ENCODE results near the gene ADK. TPM values are rescaled to one million over a fixed set of nuclear protein-coding genes. Genes with fewer than 3 reads are reported as not detected.
A peak's percentile ranks its signal among the peaks of the same experiment; 100 is the strongest.
"Not testable (repeated sequence)": the region's sequence is repeated elsewhere in the genome, so short reads cannot be mapped to it uniquely, and the experiment has no call there.

Gene ADK
- polyA plus RNA-seq, 1 experiment = 41.9 TPM

GRCh38 chr10:74208997-74209396 lies 58.0 kb downstream of the ADK start:
- no peak for TF ChIP-seq CTCF (IDR thresholded peaks at IDR 0.05; ENCODE audit: low read depth, low read length)
- Histone ChIP-seq H3K27ac (ENCODE audit: low read depth, low read length) (no peak overlapping the region), H3K4me3 (ENCODE audit: low read depth, low read length) (no peak overlapping the region), H3K9me3 (ENCODE audit: control insufficient read depth, insufficient read depth, low read length) (no peaks in the 10 kb centered on the region), H3K27me3 (ENCODE audit: control insufficient read depth, insufficient read depth, low read length) (no peaks in the 10 kb centered on the region)
- DNase-seq (ENCODE audit: low read depth, low spot score) = no peak
- POLR2A ChIA-PET = no interaction called here
- CTCF ChIA-PET = no interaction called here

GRCh38 chr10:74213019-74213418 lies 62.0 kb downstream of the ADK start:
- ChIA-PET POLR2A (interaction anchor here (0.6 kb wide), 1 partner anchor 214 kb away, joined by 3 read pairs; no protein-coding TSS in a partner anchor), CTCF (interaction anchor here (0.5 to 3.1 kb wide), 32 partner anchors 10 to 1023 kb away, joined by 3 to 18 read pairs (median 4); partner anchors contain the start of genes ADK, AP3M1 and COMTD1)
- H3K27me3 ChIP-seq (ENCODE audit: control insufficient read depth, insufficient read depth, low read length) = no peaks in the 10 kb centered on the region
- TF ChIP-seq CTCF (IDR thresholded peaks at IDR 0.05; ENCODE audit: low read depth, low read length) = no peak
- no peak for DNase-seq (ENCODE audit: low read depth, low spot score)
- H3K27ac ChIP-seq (ENCODE audit: low read depth, low read length) = no peak overlapping the region
- H3K9me3 ChIP-seq (ENCODE audit: control insufficient read depth, insufficient read depth, low read length) = no peaks in the 10 kb centered on the region; the same call in 1 of the 2 replicates
- no peak overlapping the region for H3K4me3 ChIP-seq (ENCODE audit: low read depth, low read length)

GRCh38 chr10:74213571-74214162 lies 62.6 kb downstream of the ADK start:
- peak; percentile 65 for TF ChIP-seq CTCF (IDR thresholded peaks at IDR 0.05; ENCODE audit: low read depth, low read length)
- ChIA-PET POLR2A (interaction anchor here (0.6 kb wide), 1 partner anchor 10 kb away, joined by 3 read pairs; no protein-coding TSS in a partner anchor), CTCF (interaction anchor here (0.5 to 3.1 kb wide), 39 partner anchors 10 to 1022 kb away, joined by 3 to 18 read pairs (median 4); partner anchors contain the start of genes ADK, AP3M1 and COMTD1)
- Histone ChIP-seq H3K27ac (ENCODE audit: low read depth, low read length) (no peak overlapping the region), H3K9me3 (ENCODE audit: control insufficient read depth, insufficient read depth, low read length) (no peaks in the 10 kb centered on the region; the same call in 1 of the 2 replicates), H3K27me3 (ENCODE audit: control insufficient read depth, insufficient read depth, low read length) (no peaks in the 10 kb centered on the region), H3K4me3 (ENCODE audit: low read depth, low read length) (no peak overlapping the region)
- DNase-seq (ENCODE audit: low read depth, low spot score) = no peak

- H3K9me3 ChIP-seq (ENCODE audit: control insufficient read depth, insufficient read depth, low read length); H3K27me3 ChIP-seq (ENCODE audit: control insufficient read depth, insufficient read depth, low read length); DNase-seq (ENCODE audit: low read depth, low spot score); H3K27ac ChIP-seq (ENCODE audit: low read depth, low read length); POLR2A ChIA-PET; CTCF ChIA-PET; H3K4me3 ChIP-seq (ENCODE audit: low read depth, low read length): not testable (repeated sequence)
Observed at GRCh38 chr10:74217110-74217509, 66.1 kb downstream of the ADK start.

- CTCF ChIA-PET = interaction anchor here (1.3 kb wide), 1 partner anchor 9 kb away, joined by 5 read pairs; no protein-coding TSS in a partner anchor
- POLR2A ChIA-PET; H3K9me3 ChIP-seq (ENCODE audit: control insufficient read depth, insufficient read depth, low read length); H3K27me3 ChIP-seq (ENCODE audit: control insufficient read depth, insufficient read depth, low read length); DNase-seq (ENCODE audit: low read depth, low spot score); H3K4me3 ChIP-seq (ENCODE audit: low read depth, low read length); H3K27ac ChIP-seq (ENCODE audit: low read depth, low read length): not testable (repeated sequence)
Observed at GRCh38 chr10:74222467-74222866, 71.4 kb downstream of the ADK start.

- no peak overlapping the region for H3K4me3 ChIP-seq (ENCODE audit: low read depth, low read length)
- ChIA-PET CTCF (interaction anchor here (1.3 kb wide), 1 partner anchor 10 kb away, joined by 5 read pairs; no protein-coding TSS in a partner anchor), POLR2A (no interaction called here)
- DNase-seq (ENCODE audit: low read depth, low spot score) = no peak
- peak overlapping the region; percentile 47 for H3K27ac ChIP-seq (ENCODE audit: low read depth, low read length)
- H3K9me3 ChIP-seq (ENCODE audit: control insufficient read depth, insufficient read depth, low read length) = no peaks in the 10 kb centered on the region
- TF ChIP-seq CTCF (IDR thresholded peaks at IDR 0.05; ENCODE audit: low read depth, low read length) = no peak
- H3K27me3 ChIP-seq (ENCODE audit: control insufficient read depth, insufficient read depth, low read length) = no peaks in the 10 kb centered on the region
Observed at GRCh38 chr10:74223755-74224529, 72.9 kb downstream of the ADK start.

Data from AG04450 (cell line).